Right lobe of liver (tissue), 6 donors: ENCODE results near the gene CMPK1. TPM values are rescaled to one million over a fixed set of nuclear protein-coding genes. Genes with fewer than 3 reads are reported as not detected.

Experiments
- ATAC-seq, 4 donors: fragments of 200-7000 bp; cut with Tn5 transposase; one replicate each; pipeline ENCODE4 v1.9.1; 2020; ENCODE audit warnings: mild to moderate bottlenecking in 4 of 4, moderate library complexity in 4 of 4
- DNase-seq, 3 donors: peaks; one replicate each; pipeline ENCODE4 v3.0.0-alpha.2; 2020
- H3K27ac ChIP-seq, 3 donors: fragments of 200-600 bp; one replicate each; pipeline ENCODE4 v1.8.0; 2022
- H3K27me3 ChIP-seq, 2 donors: fragments of 200-600 bp; one replicate each; pipeline ENCODE4 v1.8.0; 2022
- H3K36me3 ChIP-seq, 4 donors: fragments of 200-600 bp; sonication (generic) in 1 of 4; one replicate each; pipeline versions ENCODE4 v1.5.1 to v1.8.0; 2017 to 2022; ENCODE audit warnings: control low read depth in 1 of 4
- H3K4me1 ChIP-seq, 4 donors: fragments of 200-600 bp; sonication (generic) in 1 of 4; one replicate each; pipeline versions ENCODE4 v1.5.1 to v1.8.0; 2017 to 2022; ENCODE audit warnings: control low read depth in 1 of 4
- H3K4me3 ChIP-seq, 3 donors: fragments of 200-600 bp; one replicate each; pipeline ENCODE4 v1.8.0; 2022
- H3K9me3 ChIP-seq, 4 donors: fragments of 200-600 bp; sonication (generic) in 1 of 4; one replicate each; pipeline versions ENCODE4 v1.5.1 to v1.8.0; 2017 to 2022; ENCODE audit warnings: control low read depth in 1 of 4
- POLR2A ChIP-seq: fragments of 450-650 bp; IDR thresholded peaks from one replicate; pipeline ENCODE4 v1.6.1; 2017; ENCODE audit warnings: antibody characterized with exemption, mild to moderate bottlenecking
- WGBS: methylation state at CpG from one replicate; pipeline ENCODE4 v1.1.6; 2018; ENCODE audit warnings: low coverage, low lambda C conversion rate; ENCODE audit not compliant: insufficient coverage; ENCODE audit errors: missing lambda C conversion rate; 5-methylcytosine and 5-hydroxymethylcytosine counted together
- intact Hi-C, 2 donors: fragments of 100-400 bp; cut with DNase I; formaldehyde crosslinking; loops; one replicate each; pipeline versions ENCODE4 v1.11.2 to v1.14.1; 2022
- total RNA-seq, 6 experiments: library from RNA; depleted of rRNA in 2 of 6; stranded (reverse); fragments of >200 nt in 2 of 6; fragmentation: NEBNext Ultra II Directional in 3 of 6; extraction: Animal tissue kit (Norgen Biotek cat#: 25700) in 3 of 6; gene quantifications; one replicate each; pipeline versions ENCODE4 v1.1.0 to v1.2.4, GENCODE V29; 2016 to 2023
- TF ChIP-seq, protein P1 (sequence below), 4 donors: fragments of 200-600 bp in 3 of 4; fragments of 450-650 bp in 1 of 4; IDR thresholded peaks; one replicate each; pipeline versions ENCODE4 v1.5.1 to v1.8.0; 2016 to 2022; ENCODE audit warnings: antibody characterized with exemption in 4 of 4, mild to moderate bottlenecking in 2 of 4
- donor health status: DM: no; HTN: yes; CAD: no.
- donor health status: DM: no; HTN: no; CAD: no.
- donor health status: DM: no; HTN: no; CAD: no.
- donor health status: DM: no; HTN: yes; CAD: no.
- donor health status: DM: no; HTN: yes; CAD: no.

The CMPK1 gene
- total RNA-seq, 6 experiments from 2014 or later: 101 to 160 (median 133) TPM

DNA sequence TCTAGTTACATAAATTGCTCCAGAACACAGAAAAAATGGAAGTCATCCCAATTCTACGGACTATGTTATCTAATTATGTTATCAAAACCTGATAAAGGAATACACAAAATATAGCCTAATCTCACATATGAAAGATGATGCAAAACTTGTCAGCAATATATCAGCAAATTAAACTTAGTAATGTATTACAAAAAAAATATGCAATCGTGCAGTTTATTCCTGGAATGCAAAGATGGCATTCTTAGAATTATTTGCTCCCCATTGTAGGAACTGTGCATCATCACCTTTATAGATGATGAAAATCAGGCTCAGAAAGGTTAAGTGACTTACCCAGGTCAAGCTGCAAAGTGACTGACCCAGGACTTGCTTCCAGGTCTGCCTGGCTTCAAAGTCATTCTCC, 90.3 kb downstream of the CMPK1 start:
- Histone ChIP-seq H3K9me3 (no peaks in the 10 kb centered on the region), H3K27me3 (no peaks in the 10 kb centered on the region), H3K4me3 (no peak overlapping the region), H3K4me1 (no peaks in the 10 kb centered on the region), H3K27ac (no peak overlapping the region), H3K36me3 (no peaks in the 10 kb centered on the region)
- WGBS: 34% methylated on average over 2 of the region's 2 CpGs
- TF ChIP-seq, protein P1, sequence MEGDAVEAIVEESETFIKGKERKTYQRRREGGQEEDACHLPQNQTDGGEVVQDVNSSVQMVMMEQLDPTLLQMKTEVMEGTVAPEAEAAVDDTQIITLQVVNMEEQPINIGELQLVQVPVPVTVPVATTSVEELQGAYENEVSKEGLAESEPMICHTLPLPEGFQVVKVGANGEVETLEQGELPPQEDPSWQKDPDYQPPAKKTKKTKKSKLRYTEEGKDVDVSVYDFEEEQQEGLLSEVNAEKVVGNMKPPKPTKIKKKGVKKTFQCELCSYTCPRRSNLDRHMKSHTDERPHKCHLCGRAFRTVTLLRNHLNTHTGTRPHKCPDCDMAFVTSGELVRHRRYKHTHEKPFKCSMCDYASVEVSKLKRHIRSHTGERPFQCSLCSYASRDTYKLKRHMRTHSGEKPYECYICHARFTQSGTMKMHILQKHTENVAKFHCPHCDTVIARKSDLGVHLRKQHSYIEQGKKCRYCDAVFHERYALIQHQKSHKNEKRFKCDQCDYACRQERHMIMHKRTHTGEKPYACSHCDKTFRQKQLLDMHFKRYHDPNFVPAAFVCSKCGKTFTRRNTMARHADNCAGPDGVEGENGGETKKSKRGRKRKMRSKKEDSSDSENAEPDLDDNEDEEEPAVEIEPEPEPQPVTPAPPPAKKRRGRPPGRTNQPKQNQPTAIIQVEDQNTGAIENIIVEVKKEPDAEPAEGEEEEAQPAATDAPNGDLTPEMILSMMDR (IDR thresholded peaks at IDR 0.05): no peak
- DNase-seq: no peak
- intact Hi-C loops: no loop called here
- ATAC-seq: no peak

- H3K4me3 ChIP-seq: no peak overlapping the region
- no peak overlapping the region for H3K27ac ChIP-seq
- WGBS: 5% methylated on average over 6 of the region's 6 CpGs
- TF ChIP-seq POLR2A: no peak
- TF ChIP-seq, protein P1 (IDR thresholded peaks at IDR 0.05): peak; percentile 64 to 79 (median 73)
- no peaks in the 10 kb centered on the region for H3K27me3 ChIP-seq
- H3K4me1 ChIP-seq: no peaks in the 10 kb centered on the region
- H3K36me3 ChIP-seq: no peaks in the 10 kb centered on the region
- ATAC-seq (peak; percentile 80 to 88 (median 86)), DNase-seq (no peak)
- intact Hi-C loops: no loop called here
- H3K9me3 ChIP-seq: no peaks in the 10 kb centered on the region
Measured at GRCh38 chr1:47424336-47424982, 90.9 kb downstream of the CMPK1 start.

Other genes starting within 250 kb of the CMPK1 start
- gene CYP4A22, start 196.3 kb upstream of the CMPK1 start, total RNA-seq: 100 to 1,000 TPM in 1 of 6 experiments, 10 to 100 TPM in 5; 17.2 to 159 (median 48.9) TPM
- 10 to 100 TPM in 2 of 6 experiments, 1 to 10 TPM in 2, under 1 TPM in 2; 0.24 to 44.3 (median 5.4) TPM for gene PDZK1IP1, start 143.8 kb upstream of the CMPK1 start, total RNA-seq
- gene TAL1, start 101.6 kb upstream of the CMPK1 start, total RNA-seq: 1 to 10 TPM in 4 of 6 experiments, under 1 TPM in 2; 0.43 to 4.5 (median 1.8) TPM
- 1 to 10 TPM in 3 of 6 experiments, under 1 TPM in 3; 0.61 to 2.5 (median 0.87) TPM for gene STIL, start 19.6 kb upstream of the CMPK1 start, total RNA-seq
- gene FOXE3, start 82.5 kb downstream of the CMPK1 start, total RNA-seq: not detected
- gene FOXD2, start 104.3 kb downstream of the CMPK1 start, total RNA-seq: under 1 TPM; 0.25 to 0.86 (median 0.41) TPM